Mucosa of descending colon (tissue), 3 donors: ENCODE measurements around the gene C3orf20. TPM values are rescaled to one million over a fixed set of nuclear protein-coding genes. Genes with fewer than 3 reads are reported as not detected.

Source experiments
- ATAC-seq: fragments of 200-7000 bp; cut with Tn5 transposase; one replicate; pipeline ENCODE4 v1.9.1; 2020; ENCODE audit warnings: mild to moderate bottlenecking, moderate library complexity
- DNase-seq, 3 donors: peaks; one replicate each; pipeline ENCODE4 v3.0.0-alpha.2; 2020
- H3K36me3 ChIP-seq: fragments of 200-600 bp; one replicate; pipeline ENCODE4 v1.8.0; 2021; ENCODE audit warnings: low read depth, mild to moderate bottlenecking
- H3K4me1 ChIP-seq: fragments of 200-600 bp; one replicate; pipeline ENCODE4 v1.8.0; 2021; ENCODE audit warnings: low read depth, mild to moderate bottlenecking
- H3K4me3 ChIP-seq: fragments of 200-600 bp; one replicate; pipeline ENCODE4 v1.8.0; 2021; ENCODE audit warnings: mild to moderate bottlenecking
- H3K9me3 ChIP-seq: fragments of 200-600 bp; one replicate; pipeline ENCODE4 v1.8.0; 2021; ENCODE audit warnings: mild to moderate bottlenecking
- CTCF ChIP-seq: fragments of 200-600 bp; IDR thresholded peaks from one replicate; pipeline ENCODE4 v1.8.0; 2022; ENCODE audit warnings: antibody characterized with exemption, mild to moderate bottlenecking
- intact Hi-C, 2 donors: fragments of 100-400 bp; cut with DNase I in 1 of 2; cut with micrococcal nuclease in 1 of 2; formaldehyde crosslinking; loops; one replicate each; pipeline versions ENCODE4 v1.11.0 to v1.11.1; 2022; cut with DNase I, micrococcal nuclease
- total RNA-seq, 3 donors: library from RNA; stranded (reverse); fragmentation: NEBNext Ultra II Directional in 2 of 3; extraction: Animal tissue kit (Norgen Biotek cat#: 25700) in 2 of 3; gene quantifications; one replicate each; pipeline versions ENCODE4 v1.2.1 to v1.2.4, GENCODE V29; 2021 to 2023
- donor health status: DM: no; HTN: no; CAD: no; lungs with moderate emphysema.
- donor health status: DM: no; HTN: no; CAD: no.
- donor health status: DM: no; HTN: yes; CAD: no.

C3orf20 gene
- total RNA-seq, 3 donors from 2014 or later, result not detected

- intact Hi-C loops, result no loop called here
- peak; percentile 33 for ATAC-seq
- Histone ChIP-seq H3K36me3 (no peaks in the 10 kb centered on the region), H3K4me1 (peaks cover 4% of the 10 kb centered on the region), H3K9me3 (no peaks in the 10 kb centered on the region), H3K4me3 (no peak overlapping the region)
- TF ChIP-seq CTCF, result no peak
- DNase-seq, result no peak
Observed at GRCh38 chr3:14810070-14810791, 135.3 kb downstream of the C3orf20 start.

- TF ChIP-seq CTCF, result no peak
- intact Hi-C loops, result no loop called here
- H3K9me3 ChIP-seq, result no peaks in the 10 kb centered on the region
- ATAC-seq, result no peak
- DNase-seq, result no peak
- H3K4me3 ChIP-seq, result peak overlapping the region; percentile 3
- H3K36me3 ChIP-seq, result no peaks in the 10 kb centered on the region
- peaks cover 4% of the 10 kb centered on the region for H3K4me1 ChIP-seq
Observed at GRCh38 chr3:14810801-14811661, 136.1 kb downstream of the C3orf20 start.

GRCh38 chr3:14811684-14812083, 136.7 kb downstream of the C3orf20 start:
- Histone ChIP-seq H3K9me3 (no peaks in the 10 kb centered on the region), H3K4me3 (no peak overlapping the region), H3K36me3 (no peaks in the 10 kb centered on the region), H3K4me1 (peaks cover 4% of the 10 kb centered on the region)
- DNase-seq (no peak), ATAC-seq (no peak)
- intact Hi-C loops, result no loop called here
- TF ChIP-seq CTCF, result no peak

- ATAC-seq, result no peak
- no peaks in the 10 kb centered on the region for H3K36me3 ChIP-seq
- peaks cover 4% of the 10 kb centered on the region for H3K4me1 ChIP-seq
- no peak for DNase-seq
- no peaks in the 10 kb centered on the region for H3K9me3 ChIP-seq
- H3K4me3 ChIP-seq, result no peak overlapping the region
- intact Hi-C loops, result no loop called here
- no peak for TF ChIP-seq CTCF
Observed at GRCh38 chr3:14812196-14812790, 137.4 kb downstream of the C3orf20 start.

- Histone ChIP-seq H3K9me3 (no peaks in the 10 kb centered on the region), H3K4me3 (no peak overlapping the region), H3K36me3 (no peaks in the 10 kb centered on the region), H3K4me1 (peaks cover 4% of the 10 kb centered on the region)
- DNase-seq (no peak), ATAC-seq (peak; percentile 8)
- no peak for TF ChIP-seq CTCF
- intact Hi-C loops, result no loop called here
Observed at GRCh38 chr3:14814411-14814871, 139.5 kb downstream of the C3orf20 start.
